Gastrocnemius medialis (tissue), 4 donors: ENCODE measurements around the gene TAC4. TPM values are rescaled to one million over a fixed set of nuclear protein-coding genes. Genes with fewer than 3 reads are reported as not detected.

Experiments
- ATAC-seq, 2 donors: fragments of 150-250 bp; one replicate each; pipeline ENCODE4 v1.9.1; 2016
- DNase-seq, 2 donors: peaks; one replicate each; pipeline ENCODE4 v3.0.0-alpha.2; 2019
- H3K27ac ChIP-seq, 4 donors: fragments of 200-600 bp; sonication (generic); 1 replicate in 1 of 4; 2 replicates in 3 of 4; pipeline ENCODE4 v1.5.1; 2016 to 2018; ENCODE audit warnings: mild to moderate bottlenecking in 2 of 4, moderate library complexity in 1 of 4
- H3K27me3 ChIP-seq, 3 donors: fragments of 200-600 bp; sonication (generic) in 2 of 3; 1 replicate in 1 of 3; 2 replicates in 2 of 3; pipeline versions ENCODE4 v1.5.1 to v1.6.0; 2016 to 2019; ENCODE audit warnings: mild to moderate bottlenecking in 1 of 3, moderate library complexity in 1 of 3
- H3K36me3 ChIP-seq, 2 donors: fragments of 200-600 bp; sonication (generic) in 1 of 2; one replicate each; pipeline ENCODE4 v1.5.1; 2017 to 2018
- H3K4me1 ChIP-seq, 2 donors: fragments of 200-600 bp; sonication (generic) in 1 of 2; one replicate each; pipeline ENCODE4 v1.5.1; 2016 to 2017; ENCODE audit warnings: mild to moderate bottlenecking in 2 of 2
- H3K4me3 ChIP-seq, 4 donors: fragments of 200-600 bp; sonication (generic) in 3 of 4; 1 replicate in 1 of 4; 2 replicates in 3 of 4; pipeline ENCODE4 v1.5.1; 2016 to 2019; ENCODE audit warnings: mild to moderate bottlenecking in 2 of 4
- H3K9me3 ChIP-seq, 3 donors: fragments of 200-600 bp; sonication (generic) in 2 of 3; 1 replicate in 1 of 3; 2 replicates in 2 of 3; pipeline ENCODE4 v1.5.1; 2016 to 2019
- POLR2A ChIP-seq, 2 donors: fragments of 450-650 bp; IDR thresholded peaks; one replicate each; pipeline ENCODE4 v1.6.1; 2017; ENCODE audit warnings: antibody characterized with exemption in 2 of 2, mild to moderate bottlenecking in 2 of 2, moderate library complexity in 2 of 2
- in situ Hi-C, 4 donors: fragments of 200-750 bp; cut with MboI; loops; one replicate each; pipeline versions ENCODE4 v1.15.0 to v1.8.0; 2017; ENCODE audit warnings: low sequenced_read_pairs in 4 of 4
- intact Hi-C: fragments of 100-400 bp; cut with DNase I; formaldehyde crosslinking; loops from one replicate; pipeline ENCODE4 v1.15.1; 2023; ENCODE audit warnings: low total_unique reads
- total RNA-seq, 4 donors: library from RNA; depleted of rRNA; stranded (reverse); fragments of >200 nt; gene quantifications; one replicate each; pipeline versions ENCODE4 v1.1.0 to v1.2.3, GENCODE V29; 2016
- TF ChIP-seq, protein P1 (sequence below), 5 experiments: fragments of 450-650 bp in 3 of 5; fragments of 200-600 bp in 2 of 5; sonication (generic) in 2 of 5; IDR thresholded peaks in 4 of 5; conservative IDR thresholded peaks in 1 of 5; 1 replicate in 4 of 5; 2 replicates in 1 of 5; pipeline ENCODE4 v1.5.1; 2016 to 2019; ENCODE audit warnings: antibody characterized with exemption in 5 of 5, mild to moderate bottlenecking in 3 of 5, moderate library complexity in 3 of 5

The TAC4 gene
- total RNA-seq, 4 donors from 2014 or later, result not detected

DNA sequence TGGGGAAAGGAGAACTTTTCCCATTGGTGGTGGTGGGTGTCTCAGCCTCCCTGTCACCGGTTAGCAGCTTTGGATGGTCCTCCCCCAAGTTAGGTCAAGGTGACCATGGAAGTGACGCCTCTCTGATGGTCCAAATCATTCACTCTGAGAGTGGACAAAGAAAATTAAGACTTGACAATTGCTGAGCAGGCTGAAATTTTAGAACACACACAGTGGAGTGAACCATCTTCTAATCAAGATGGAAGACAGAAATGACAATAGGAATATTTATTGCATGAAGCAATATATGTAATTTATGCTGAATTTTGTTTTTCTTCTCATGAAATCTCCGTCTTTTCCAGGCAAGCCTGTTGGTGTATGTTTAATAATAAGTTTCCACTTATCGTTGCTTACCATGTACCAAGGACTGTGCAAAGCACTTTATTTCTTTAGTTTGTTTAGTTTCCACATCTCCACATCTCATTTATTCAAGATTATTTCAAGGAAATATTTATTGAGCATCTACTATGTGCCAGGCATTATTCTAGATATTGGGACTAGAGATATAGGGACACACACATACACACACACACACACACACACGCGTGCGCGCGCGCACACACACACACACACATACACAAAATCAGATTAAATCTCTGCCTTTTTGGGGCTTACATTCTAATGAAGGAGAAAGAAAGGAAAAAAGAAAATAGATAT lies 44.0 kb upstream of the TAC4 start:
- Histone ChIP-seq H3K4me1 (no peaks in the 10 kb centered on the region), H3K27me3 (peaks cover 7 to 28% (median 24%) of the 10 kb centered on the region in 3 donors), H3K9me3 (no peaks in the 10 kb centered on the region), H3K4me3 (no peak overlapping the region), H3K36me3 (no peaks in the 10 kb centered on the region), H3K27ac (no peak overlapping the region)
- TF ChIP-seq, protein P1, sequence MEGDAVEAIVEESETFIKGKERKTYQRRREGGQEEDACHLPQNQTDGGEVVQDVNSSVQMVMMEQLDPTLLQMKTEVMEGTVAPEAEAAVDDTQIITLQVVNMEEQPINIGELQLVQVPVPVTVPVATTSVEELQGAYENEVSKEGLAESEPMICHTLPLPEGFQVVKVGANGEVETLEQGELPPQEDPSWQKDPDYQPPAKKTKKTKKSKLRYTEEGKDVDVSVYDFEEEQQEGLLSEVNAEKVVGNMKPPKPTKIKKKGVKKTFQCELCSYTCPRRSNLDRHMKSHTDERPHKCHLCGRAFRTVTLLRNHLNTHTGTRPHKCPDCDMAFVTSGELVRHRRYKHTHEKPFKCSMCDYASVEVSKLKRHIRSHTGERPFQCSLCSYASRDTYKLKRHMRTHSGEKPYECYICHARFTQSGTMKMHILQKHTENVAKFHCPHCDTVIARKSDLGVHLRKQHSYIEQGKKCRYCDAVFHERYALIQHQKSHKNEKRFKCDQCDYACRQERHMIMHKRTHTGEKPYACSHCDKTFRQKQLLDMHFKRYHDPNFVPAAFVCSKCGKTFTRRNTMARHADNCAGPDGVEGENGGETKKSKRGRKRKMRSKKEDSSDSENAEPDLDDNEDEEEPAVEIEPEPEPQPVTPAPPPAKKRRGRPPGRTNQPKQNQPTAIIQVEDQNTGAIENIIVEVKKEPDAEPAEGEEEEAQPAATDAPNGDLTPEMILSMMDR (IDR thresholded peaks at IDR 0.05 in 4 of 5, conservative IDR thresholded peaks at IDR 0.05 in 1 of 5), result no peak
- TF ChIP-seq POLR2A (IDR thresholded peaks at IDR 0.05), result no peak
- ATAC-seq (no peak), DNase-seq (no peak)
- in situ Hi-C loops, result no loop called here
- intact Hi-C loops, result no loop called here

DNA sequence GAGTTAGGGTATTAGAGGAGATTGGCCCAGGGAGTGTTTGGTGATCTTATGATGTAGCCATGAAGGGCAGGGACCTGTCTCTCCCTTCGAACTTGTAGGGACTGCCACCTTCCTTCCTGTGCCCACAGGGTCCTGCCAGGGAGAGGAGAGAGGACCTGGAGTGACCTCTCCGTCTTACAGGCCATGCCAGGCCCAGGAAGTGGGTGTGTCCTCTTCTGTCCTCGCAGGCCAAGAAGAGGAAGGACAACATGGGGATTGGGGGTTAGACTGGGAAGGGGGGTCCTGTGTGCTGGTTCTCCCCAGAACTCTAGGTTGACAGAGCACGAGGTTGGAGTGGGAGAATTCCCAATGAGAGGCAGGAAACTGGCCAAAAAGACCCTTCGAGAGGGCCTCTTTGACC lies 43.4 kb upstream of the TAC4 start:
- no peaks in the 10 kb centered on the region for H3K36me3 ChIP-seq
- no peak overlapping the region for H3K27ac ChIP-seq
- H3K4me3 ChIP-seq, result no peak overlapping the region
- ATAC-seq (no peak), DNase-seq (no peak)
- no peaks in the 10 kb centered on the region for H3K9me3 ChIP-seq
- H3K4me1 ChIP-seq, result no peaks in the 10 kb centered on the region
- peaks cover 7 to 28% (median 24%) of the 10 kb centered on the region in 3 donors for H3K27me3 ChIP-seq
- in situ Hi-C loops (no loop called here), intact Hi-C loops (no loop called here)
- TF ChIP-seq POLR2A (IDR thresholded peaks at IDR 0.05), result no peak
- TF ChIP-seq, protein P1 (IDR thresholded peaks at IDR 0.05 in 4 of 5, conservative IDR thresholded peaks at IDR 0.05 in 1 of 5), result no peak

DNA sequence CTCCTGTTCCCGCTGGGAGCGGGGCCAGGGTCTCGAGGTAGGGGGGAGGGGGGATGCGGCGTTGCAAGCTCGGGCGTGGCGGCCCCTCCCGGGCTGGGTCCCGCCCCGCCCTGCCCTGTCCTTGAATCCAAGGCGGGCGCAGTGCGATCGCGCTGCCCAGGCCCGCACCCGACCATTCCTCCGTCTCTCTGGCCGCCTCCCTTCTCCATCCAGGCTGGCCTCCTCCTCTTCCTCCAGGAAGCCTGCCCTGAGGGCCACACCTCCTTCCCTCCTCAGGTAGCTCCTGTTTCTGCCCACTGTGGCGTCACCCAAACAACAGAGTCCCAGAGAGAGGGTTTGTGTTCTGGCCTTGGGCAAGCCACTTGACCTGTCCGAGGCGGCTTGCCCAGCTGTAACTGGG lies 43.0 kb upstream of the TAC4 start:
- DNase-seq (no peak), ATAC-seq (no peak)
- H3K27ac ChIP-seq, result no peak overlapping the region
- H3K4me1 ChIP-seq, result no peaks in the 10 kb centered on the region
- peaks cover 9 to 28% (median 24%) of the 10 kb centered on the region in 3 donors for H3K27me3 ChIP-seq
- TF ChIP-seq, protein P1 (IDR thresholded peaks at IDR 0.05 in 4 of 5, conservative IDR thresholded peaks at IDR 0.05 in 1 of 5), result no peak
- no peak for TF ChIP-seq POLR2A (IDR thresholded peaks at IDR 0.05)
- H3K36me3 ChIP-seq, result no peaks in the 10 kb centered on the region
- H3K9me3 ChIP-seq, result no peaks in the 10 kb centered on the region
- no peak overlapping the region for H3K4me3 ChIP-seq
- in situ Hi-C loops, result no loop called here
- intact Hi-C loops, result no loop called here

DNA sequence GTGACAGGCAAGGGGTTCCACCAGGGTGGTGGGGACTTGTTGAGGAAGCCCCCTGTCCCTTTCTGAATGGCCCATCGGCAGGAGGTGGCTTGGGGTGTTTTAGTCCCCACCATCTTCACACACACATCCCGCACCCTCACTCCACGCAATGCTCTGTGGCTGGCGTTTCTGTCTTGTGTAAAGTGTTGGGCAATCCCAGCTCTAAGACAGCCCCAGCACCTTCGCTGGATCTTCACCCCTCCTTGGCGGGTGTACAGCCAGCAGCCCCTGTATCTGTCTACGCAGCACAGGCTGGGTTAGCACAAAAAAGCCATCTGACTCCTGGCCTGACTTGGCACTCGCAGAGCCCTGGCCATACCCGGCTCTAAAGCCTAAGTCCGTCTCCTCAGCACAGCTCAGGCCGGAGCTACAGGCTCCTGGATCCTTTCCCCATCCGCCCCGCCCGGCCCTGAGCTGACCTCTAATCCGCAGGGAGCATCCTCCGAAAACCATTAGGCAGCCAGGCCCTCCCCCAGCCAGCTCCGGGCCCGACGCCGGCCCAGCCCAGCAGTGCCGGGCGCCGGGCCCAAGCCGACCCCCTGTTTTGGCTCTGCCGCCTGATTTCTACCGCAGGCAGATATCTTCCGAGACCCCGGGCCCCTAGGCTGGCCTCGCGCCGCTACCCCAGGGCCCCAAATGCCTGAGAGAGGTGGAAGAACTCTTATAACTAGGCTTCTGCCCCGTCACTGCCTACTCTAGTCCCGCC lies 42.4 kb upstream of the TAC4 start:
- Histone ChIP-seq H3K4me3 (no peak overlapping the region), H3K9me3 (no peaks in the 10 kb centered on the region), H3K27ac (no peak overlapping the region), H3K27me3 (peaks cover 14 to 29% (median 28%) of the 10 kb centered on the region in 3 donors), H3K36me3 (no peaks in the 10 kb centered on the region), H3K4me1 (no peaks in the 10 kb centered on the region)
- ATAC-seq, result no peak
- in situ Hi-C loops (no loop called here), intact Hi-C loops (no loop called here)
- no peak for DNase-seq
- TF ChIP-seq, protein P1 (IDR thresholded peaks at IDR 0.05 in 4 of 5, conservative IDR thresholded peaks at IDR 0.05 in 1 of 5), result no peak
- no peak for TF ChIP-seq POLR2A (IDR thresholded peaks at IDR 0.05)
